ENCODE measurements around the gene TM4SF5.

Gene TM4SF5

GRCh38 chr17:4759776-4760236 lies 11.9 kb upstream of the TM4SF5 start:
- Histone ChIP-seq H3K27me3 (ENCODE audit: insufficient read depth, poor library complexity, severe bottlenecking) (no peaks in the 10 kb centered on the region), H3K27ac (replicated peaks) (no peak overlapping the region), H3K4me3 (replicated peaks; ENCODE audit: insufficient read depth, low read length) (no peak overlapping the region)
- no peak for DNase-seq (ENCODE audit: low read depth in 1 of 2, low spot score in 1 of 2)
- TF ChIP-seq CTCF (IDR thresholded peaks at IDR 0.05; ENCODE audit: insufficient read depth, low read length) (no peak), REST (IDR thresholded peaks at IDR 0.05; ENCODE audit: insufficient replicate concordance, low read depth) (no peak), POLR2AphosphoS5 (IDR thresholded peaks at IDR 0.05; ENCODE audit: low read depth) (no peak), SPI1 (IDR thresholded peaks at IDR 0.05; ENCODE audit: borderline replicate concordance, low read depth) (no peak), GABPA (IDR thresholded peaks at IDR 0.05; ENCODE audit: low read depth) (no peak)

GRCh38 chr17:4764595-4764994 lies 7.1 kb upstream of the TM4SF5 start:
- peak; percentile 49 to 57 for DNase-seq (ENCODE audit: low read depth in 1 of 2, low spot score in 1 of 2)
- peak overlapping the region; percentile 62 for H3K27ac ChIP-seq (replicated peaks)
- H3K27me3 ChIP-seq (ENCODE audit: insufficient read depth, poor library complexity, severe bottlenecking): no peaks in the 10 kb centered on the region
- TF ChIP-seq GABPA (IDR thresholded peaks at IDR 0.05; ENCODE audit: low read depth): no peak
- no peak for TF ChIP-seq CTCF (IDR thresholded peaks at IDR 0.05; ENCODE audit: insufficient read depth, low read length)
- TF ChIP-seq POLR2AphosphoS5 (IDR thresholded peaks at IDR 0.05; ENCODE audit: low read depth): no peak
- peak; percentile 91 for TF ChIP-seq SPI1 (IDR thresholded peaks at IDR 0.05; ENCODE audit: borderline replicate concordance, low read depth)
- H3K4me3 ChIP-seq (replicated peaks; ENCODE audit: insufficient read depth, low read length): no peak overlapping the region

- peak overlapping the region; percentile 43 for H3K27ac ChIP-seq (replicated peaks)
- no peak overlapping the region for H3K4me3 ChIP-seq (replicated peaks; ENCODE audit: insufficient read depth, low read length)
- DNase-seq (ENCODE audit: low read depth in 1 of 2, low spot score in 1 of 2): peak in 1 of 2 experiments; percentile 28
- no peaks in the 10 kb centered on the region for H3K27me3 ChIP-seq (ENCODE audit: insufficient read depth, poor library complexity, severe bottlenecking)
- TF ChIP-seq REST (IDR thresholded peaks at IDR 0.05; ENCODE audit: insufficient replicate concordance, low read depth) (no peak), CTCF (IDR thresholded peaks at IDR 0.05; ENCODE audit: insufficient read depth, low read length) (no peak), SPI1 (IDR thresholded peaks at IDR 0.05; ENCODE audit: borderline replicate concordance, low read depth) (peak; percentile 59; the same call in 1 of the 2 replicates), POLR2AphosphoS5 (IDR thresholded peaks at IDR 0.05; ENCODE audit: low read depth) (no peak), GABPA (IDR thresholded peaks at IDR 0.05; ENCODE audit: low read depth) (no peak)
Observed at GRCh38 chr17:4766201-4766600, 5.5 kb upstream of the TM4SF5 start.

- no peak for DNase-seq (ENCODE audit: low read depth in 1 of 2, low spot score in 1 of 2)
- TF ChIP-seq POLR2AphosphoS5 (IDR thresholded peaks at IDR 0.05; ENCODE audit: low read depth): no peak
- TF ChIP-seq GABPA (IDR thresholded peaks at IDR 0.05; ENCODE audit: low read depth): no peak
- TF ChIP-seq REST (IDR thresholded peaks at IDR 0.05; ENCODE audit: insufficient replicate concordance, low read depth): no peak
- no peak for TF ChIP-seq CTCF (IDR thresholded peaks at IDR 0.05; ENCODE audit: insufficient read depth, low read length)
- no peak for TF ChIP-seq SPI1 (IDR thresholded peaks at IDR 0.05; ENCODE audit: borderline replicate concordance, low read depth)
- peak overlapping the region; percentile 43 for H3K27ac ChIP-seq (replicated peaks)
- H3K27me3 ChIP-seq (ENCODE audit: insufficient read depth, poor library complexity, severe bottlenecking): no peaks in the 10 kb centered on the region
- no peak overlapping the region for H3K4me3 ChIP-seq (replicated peaks; ENCODE audit: insufficient read depth, low read length)
Observed at GRCh38 chr17:4766723-4767122, 5.0 kb upstream of the TM4SF5 start.

Measured in HL-60 (cell line).